Ectodermal cell (in vitro differentiated cells): Measurements from ENCODE around the gene PI4KB.
A peak's percentile ranks its signal among the peaks of the same experiment; 100 is the strongest.
"Not testable (repeated sequence)": the region's sequence is repeated elsewhere in the genome, so short reads cannot be mapped to it uniquely, and the experiment has no call there.

Source experiments
- H3K27ac ChIP-seq: 2 replicates; pipeline ENCODE4 v1.7.0; 2013; ENCODE audit warnings: mild to moderate bottlenecking, low read depth, low read length; ENCODE audit not compliant: insufficient read depth, poor library complexity, severe bottlenecking
- H3K27me3 ChIP-seq: 2 replicates; pipeline ENCODE4 v1.7.0; 2013; ENCODE audit warnings: mild to moderate bottlenecking, low read length; ENCODE audit not compliant: insufficient read depth, control insufficient read depth, poor library complexity, severe bottlenecking
- H3K36me3 ChIP-seq: one replicate; pipeline ENCODE4 v1.7.0; 2013; ENCODE audit warnings: low read length; ENCODE audit not compliant: control insufficient read depth, insufficient read depth
- H3K4me1 ChIP-seq: one replicate; pipeline ENCODE4 v1.7.0; 2013; ENCODE audit warnings: low read length; ENCODE audit not compliant: control insufficient read depth, insufficient read depth
- H3K4me3 ChIP-seq: 2 replicates; pipeline ENCODE4 v1.7.0; 2013; ENCODE audit warnings: low read depth, low read length, control low read depth; ENCODE audit not compliant: insufficient read depth
- H3K9me3 ChIP-seq: 2 replicates; pipeline ENCODE4 v1.7.0; 2013; ENCODE audit warnings: mild to moderate bottlenecking, low read length, moderate library complexity; ENCODE audit not compliant: control insufficient read depth
- WGBS, 2 experiments: methylation state at CpG; one replicate each; pipeline ENCODE4 v1.1.7; 2013; ENCODE audit warnings: missing lambda C conversion rate in 2 of 2; 5-methylcytosine and 5-hydroxymethylcytosine counted together

The PI4KB gene

GRCh38 chr1:151367658-151368392 lies 40.6 kb upstream of the PI4KB start:
- H3K27me3 ChIP-seq, result no peaks in the 10 kb centered on the region
- H3K36me3 ChIP-seq, result peaks cover 23% of the 10 kb centered on the region
- H3K9me3 ChIP-seq, result peaks cover 2% of the 10 kb centered on the region
- no peak overlapping the region for H3K27ac ChIP-seq
- 94 to 97% methylated on average over 8 of the region's 8 CpGs for WGBS, 2 experiments
- peaks cover 12% of the 10 kb centered on the region for H3K4me1 ChIP-seq
- H3K4me3 ChIP-seq, result no peak overlapping the region

- H3K36me3 ChIP-seq, result peaks cover 31% of the 10 kb centered on the region
- no peak overlapping the region for H3K4me3 ChIP-seq
- 91 to 95% methylated on average over 4 of the region's 4 CpGs for WGBS, 2 experiments
Observed at GRCh38 chr1:151364996-151365395, 37.8 kb upstream of the PI4KB start.

GRCh38 chr1:151362308-151363155 lies 35.3 kb upstream of the PI4KB start:
- Histone ChIP-seq H3K4me1 (no peaks in the 10 kb centered on the region), H3K4me3 (no peak overlapping the region), H3K27me3 (no peaks in the 10 kb centered on the region), H3K36me3 (peaks cover 31% of the 10 kb centered on the region), H3K27ac (no peak overlapping the region), H3K9me3 (peaks cover 3% of the 10 kb centered on the region)
- 90 to 92% methylated on average over 3 of the region's 3 CpGs for WGBS, 2 experiments

More at GRCh38 chr1:151364996-151365395, 37.8 kb upstream of the PI4KB start:
- no peak overlapping the region for H3K27ac ChIP-seq
- peaks cover 3% of the 10 kb centered on the region for H3K9me3 ChIP-seq
- H3K4me1 ChIP-seq, result no peaks in the 10 kb centered on the region
- no peaks in the 10 kb centered on the region for H3K27me3 ChIP-seq

GRCh38 chr1:151361883-151362282 lies 34.7 kb upstream of the PI4KB start:
- H3K4me1 ChIP-seq, result no peaks in the 10 kb centered on the region
- peaks cover 31% of the 10 kb centered on the region for H3K36me3 ChIP-seq
- peaks cover 3% of the 10 kb centered on the region for H3K9me3 ChIP-seq
- H3K4me3 ChIP-seq, result no peak overlapping the region
- no peak overlapping the region for H3K27ac ChIP-seq
- H3K27me3 ChIP-seq, result no peaks in the 10 kb centered on the region

GRCh38 chr1:151356696-151357095 lies 29.5 kb upstream of the PI4KB start:
- Histone ChIP-seq H3K27ac (no peak overlapping the region), H3K9me3 (no peaks in the 10 kb centered on the region), H3K4me3 (no peak overlapping the region), H3K4me1 (no peaks in the 10 kb centered on the region), H3K27me3 (no peaks in the 10 kb centered on the region), H3K36me3 (no peaks in the 10 kb centered on the region)
- 75 to 92% methylated on average over 1 of the region's 2 CpGs for WGBS, 2 experiments

GRCh38 chr1:151352021-151352718 lies 25.0 kb upstream of the PI4KB start:
- no peaks in the 10 kb centered on the region for H3K27me3 ChIP-seq
- H3K36me3 ChIP-seq, result no peaks in the 10 kb centered on the region
- 93% methylated on average over 6 of the region's 6 CpGs for WGBS, 2 experiments
- no peak overlapping the region for H3K4me3 ChIP-seq
- no peaks in the 10 kb centered on the region for H3K9me3 ChIP-seq
- H3K27ac ChIP-seq, result no peak overlapping the region
- H3K4me1 ChIP-seq, result peaks cover 6% of the 10 kb centered on the region

- not testable (repeated sequence) for H3K4me3 ChIP-seq, H3K4me1 ChIP-seq, H3K27me3 ChIP-seq, H3K9me3 ChIP-seq, H3K27ac ChIP-seq, H3K36me3 ChIP-seq
- WGBS, 2 experiments, result 90 to 91% methylated on average over 9 of the region's 9 CpGs
Observed at GRCh38 chr1:151350323-151350722, 23.1 kb upstream of the PI4KB start.

GRCh38 chr1:151347523-151348246 lies 20.5 kb upstream of the PI4KB start:
- Histone ChIP-seq H3K27ac (peak overlapping the region; percentile 100), H3K9me3 (no peaks in the 10 kb centered on the region), H3K4me3 (peak overlapping the region; percentile 32), H3K36me3 (peaks cover 24% of the 10 kb centered on the region), H3K27me3 (no peaks in the 10 kb centered on the region), H3K4me1 (peaks cover 6% of the 10 kb centered on the region)
- WGBS, 2 experiments, result 27 to 31% methylated on average over 10 to 11 of the region's 12 CpGs

- H3K27me3 ChIP-seq, result no peaks in the 10 kb centered on the region
- peak within 1 kb of the TSS; percentile 100 for H3K27ac ChIP-seq
- no peaks in the 10 kb centered on the region for H3K9me3 ChIP-seq
- H3K36me3 ChIP-seq, result peaks cover 30% of the 10 kb centered on the region
- H3K4me1 ChIP-seq, result peaks cover 6% of the 10 kb centered on the region
- 0% methylated on average over 38 of the region's 38 CpGs for WGBS, 2 experiments
- H3K4me3 ChIP-seq, result peak within 1 kb of the TSS; percentile 69
Observed at GRCh38 chr1:151346769-151347522, 19.7 kb upstream of the PI4KB start, which contains the start of gene RFX5. Gene RFX5, minus strand, starts transcription at chr1:151347252. Its CDS starts 932 bp downstream, at chr1:151346320.
